PC-3 (cell line): Measurements from ENCODE around the gene HLA-F.

Experiments
- EZH2 ChIP-seq: fragments of 300-600 bp; sonication (generic); IDR thresholded peaks from one replicate; pipeline ENCODE4 v1.6.1; 2017; ENCODE audit warnings: antibody characterized with exemption, mild to moderate bottlenecking, low read length; ENCODE audit not compliant: unreplicated experiment
- EZH2phosphoT487 ChIP-seq: fragments of 300-600 bp; sonication (generic); IDR thresholded peaks from 2 replicates; pipeline ENCODE4 v1.6.1; 2018; ENCODE audit warnings: mild to moderate bottlenecking, antibody characterized with exemption, low read length, borderline replicate concordance
- TF ChIP-seq, protein P1 (sequence below): fragments of 300-600 bp; sonication (generic); conservative IDR thresholded peaks from 2 replicates; pipeline ENCODE4 v1.5.1; 2017; ENCODE audit warnings: antibody characterized with exemption, low read depth, mild to moderate bottlenecking, low read length

DNA sequence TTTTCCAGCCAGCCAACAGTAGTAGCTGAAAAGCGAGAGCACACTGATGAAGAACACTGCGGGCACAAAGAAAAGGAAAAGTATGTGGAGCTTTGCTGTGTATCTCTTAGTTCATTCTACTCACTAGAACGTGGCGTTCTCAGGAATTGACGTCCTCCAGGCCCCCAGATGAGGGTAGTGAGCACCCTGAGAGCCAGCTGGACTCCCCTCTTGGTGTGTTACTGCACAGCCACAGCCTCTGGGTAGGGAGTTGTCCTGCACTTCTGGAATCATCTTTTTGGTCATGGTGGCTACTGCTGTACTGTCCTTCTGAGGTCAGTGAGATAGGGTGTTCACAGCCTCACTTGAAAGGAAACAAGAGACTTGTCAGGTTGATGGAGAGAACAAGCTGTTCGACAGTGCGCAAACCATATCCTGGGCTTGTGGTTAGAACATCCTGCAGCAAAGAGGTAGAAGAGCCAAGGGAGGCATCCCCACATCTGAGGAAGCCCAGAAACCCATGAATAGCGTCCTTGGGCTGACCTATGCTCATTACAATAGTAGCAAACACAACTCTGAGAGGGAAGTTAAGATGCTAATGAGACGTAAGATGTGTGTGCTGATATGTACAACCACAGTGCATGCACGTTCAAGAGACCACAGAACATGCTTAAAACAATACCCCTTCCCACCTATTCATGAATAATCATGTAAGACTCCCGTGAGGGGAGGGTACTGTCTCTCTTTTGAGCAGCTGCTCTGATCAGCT is 14.6 kb upstream of the HLA-F start:
- TF ChIP-seq, protein P1, sequence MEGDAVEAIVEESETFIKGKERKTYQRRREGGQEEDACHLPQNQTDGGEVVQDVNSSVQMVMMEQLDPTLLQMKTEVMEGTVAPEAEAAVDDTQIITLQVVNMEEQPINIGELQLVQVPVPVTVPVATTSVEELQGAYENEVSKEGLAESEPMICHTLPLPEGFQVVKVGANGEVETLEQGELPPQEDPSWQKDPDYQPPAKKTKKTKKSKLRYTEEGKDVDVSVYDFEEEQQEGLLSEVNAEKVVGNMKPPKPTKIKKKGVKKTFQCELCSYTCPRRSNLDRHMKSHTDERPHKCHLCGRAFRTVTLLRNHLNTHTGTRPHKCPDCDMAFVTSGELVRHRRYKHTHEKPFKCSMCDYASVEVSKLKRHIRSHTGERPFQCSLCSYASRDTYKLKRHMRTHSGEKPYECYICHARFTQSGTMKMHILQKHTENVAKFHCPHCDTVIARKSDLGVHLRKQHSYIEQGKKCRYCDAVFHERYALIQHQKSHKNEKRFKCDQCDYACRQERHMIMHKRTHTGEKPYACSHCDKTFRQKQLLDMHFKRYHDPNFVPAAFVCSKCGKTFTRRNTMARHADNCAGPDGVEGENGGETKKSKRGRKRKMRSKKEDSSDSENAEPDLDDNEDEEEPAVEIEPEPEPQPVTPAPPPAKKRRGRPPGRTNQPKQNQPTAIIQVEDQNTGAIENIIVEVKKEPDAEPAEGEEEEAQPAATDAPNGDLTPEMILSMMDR: no peak
- TF ChIP-seq EZH2 (no peak), EZH2phosphoT487 (no peak)
